ENCODE measurements around the gene PTPRE. TPM values are rescaled to one million over a fixed set of nuclear protein-coding genes. Genes with fewer than 3 reads are reported as not detected.

The PTPRE gene
- total RNA-seq, 1 experiment from 2014 or later: 3.1 TPM

GRCh38 chr10:127937915-127938463, 31.1 kb downstream of the PTPRE start:
- POLR2A ChIA-PET: no interaction called here
- H3K27me3 Mint-ChIP-seq (ENCODE audit: low read depth): no peaks in the 10 kb centered on the region
- H3K9me3 Mint-ChIP-seq: no peaks in the 10 kb centered on the region
- no peak overlapping the region; the same call in 1 of the 2 replicates for H3K27ac Mint-ChIP-seq
- ATAC-seq: no peak
- CTCF ChIA-PET: interaction anchor here (1.2 to 2.1 kb wide), 2 partner anchors 73 to 74 kb away, joined by 3 to 6 read pairs; no protein-coding TSS in a partner anchor
- TF ChIP-seq ZNF232 (CRISPR knock-in tag; IDR thresholded peaks at IDR 0.05): no peak
- no peak for TF ChIP-seq ZNF317 (CRISPR knock-in tag; IDR thresholded peaks at IDR 0.05; ENCODE audit: borderline replicate concordance, low read depth)
- no peak for TF ChIP-seq ETV6 (CRISPR knock-in tag; IDR thresholded peaks at IDR 0.05)
- TF ChIP-seq SMAD4 (CRISPR knock-in tag; IDR thresholded peaks at IDR 0.05): no peak
- no peak for TF ChIP-seq NR3C1 (CRISPR knock-in tag; conservative IDR thresholded peaks at IDR 0.05; ENCODE audit: low read depth)
- no peak for TF ChIP-seq FOXK1 (CRISPR knock-in tag; IDR thresholded peaks at IDR 0.05)
- no peak for TF ChIP-seq ATF1 (CRISPR knock-in tag; IDR thresholded peaks at IDR 0.05)
- TF ChIP-seq CTCF (IDR thresholded peaks at IDR 0.05): no peak
- no peak for TF ChIP-seq OVOL2 (CRISPR knock-in tag; IDR thresholded peaks at IDR 0.05; ENCODE audit: borderline replicate concordance)
- no peak for TF ChIP-seq MYBL2 (CRISPR knock-in tag; IDR thresholded peaks at IDR 0.05)
- no peak for TF ChIP-seq TEAD4 (CRISPR knock-in tag; IDR thresholded peaks at IDR 0.05)
- TF ChIP-seq PRDM15 (CRISPR knock-in tag; IDR thresholded peaks at IDR 0.05): no peak
- TF ChIP-seq NR2C2 (CRISPR knock-in tag; IDR thresholded peaks at IDR 0.05): no peak
- TF ChIP-seq AR (CRISPR knock-in tag; IDR thresholded peaks at IDR 0.05): no peak
- TF ChIP-seq ATF2 (CRISPR knock-in tag; IDR thresholded peaks at IDR 0.05; ENCODE audit: borderline replicate concordance, low read depth): no peak
- no peak for TF ChIP-seq NFYB (CRISPR knock-in tag; conservative IDR thresholded peaks at IDR 0.05; ENCODE audit: low read depth)
- TF ChIP-seq MLX (CRISPR knock-in tag; IDR thresholded peaks at IDR 0.05): no peak
- TF ChIP-seq ZMAT4 (CRISPR knock-in tag; IDR thresholded peaks at IDR 0.05): no peak
- TF ChIP-seq JUN (CRISPR knock-in tag; IDR thresholded peaks at IDR 0.05): no peak
- no peak for TF ChIP-seq ZNF396 (CRISPR knock-in tag; IDR thresholded peaks at IDR 0.05; ENCODE audit: borderline replicate concordance)
- no peak overlapping the region for H3K4me3 Mint-ChIP-seq
- DNase-seq (ENCODE audit: low spot score): no peak
- H3K4me1 Mint-ChIP-seq: peaks cover 25% of the 10 kb centered on the region
- H3K36me3 Mint-ChIP-seq: no peaks in the 10 kb centered on the region
